GM10248 (cell line): Measurements from ENCODE around the gene UBE4A.

ENCODE experiments used
- CTCF ChIA-PET: fragments of 300-600 bp; sonication (Branson Sonifier 250); formaldehyde crosslinking; extraction: SDS; loops from one replicate; lab custom pipeline; 2021; ENCODE audit warnings: antibody characterized with exemption; lab: Yijun Ruan, JAX
- POLR2A ChIA-PET: fragments of 350-650 bp; sonication (Branson Sonifier 250); formaldehyde crosslinking; extraction: SDS; loops from one replicate; lab custom pipeline; 2020; ENCODE audit warnings: antibody characterized with exemption; lab: Yijun Ruan, JAX
- DNase-seq: peaks from one replicate; pipeline ENCODE4 v3.0.0; 2012; ENCODE audit errors: extremely low spot score
- CTCF ChIP-seq: IDR thresholded peaks from 2 replicates; pipeline ENCODE4 v1.5.1; 2012; ENCODE audit warnings: mild to moderate bottlenecking, low read depth; ENCODE audit errors: extremely low read depth, missing control alignments, control extremely low read depth

The UBE4A gene

GRCh38 chr11:118322721-118323120, 36.7 kb upstream of the UBE4A start:
- ChIA-PET CTCF (interaction anchor here (0.6 kb wide), 1 partner anchor 27 kb away, joined by 3 read pairs; no protein-coding TSS in a partner anchor), POLR2A (no interaction called here)
- no peak for DNase-seq
- no peak for TF ChIP-seq CTCF

GRCh38 chr11:118325283-118325682, 34.1 kb upstream of the UBE4A start:
- no peak for TF ChIP-seq CTCF
- CTCF ChIA-PET: interaction anchor here (1.6 kb wide), 1 partner anchor 26 kb away, joined by 3 read pairs; no protein-coding TSS in a partner anchor
- no peak for DNase-seq
- POLR2A ChIA-PET: no interaction called here

GRCh38 chr11:118328745-118329144, 30.7 kb upstream of the UBE4A start:
- DNase-seq: no peak

GRCh38 chr11:118334745-118335144, 24.7 kb upstream of the UBE4A start:
- ChIA-PET POLR2A (no interaction called here), CTCF (no interaction called here)
- DNase-seq: no peak
- no peak for TF ChIP-seq CTCF

More at GRCh38 chr11:118328745-118329144, 30.7 kb upstream of the UBE4A start:
- ChIA-PET CTCF (no interaction called here), POLR2A (no interaction called here)
- TF ChIP-seq CTCF: no peak

GRCh38 chr11:118338637-118339061, 20.8 kb upstream of the UBE4A start:
- peak; percentile 68 for DNase-seq
- ChIA-PET POLR2A (no interaction called here), CTCF (interaction anchor here (1.3 to 1.8 kb wide), 5 partner anchors 10 to 140 kb away, joined by 3 to 7 read pairs (median 4); no protein-coding TSS in a partner anchor)
- TF ChIP-seq CTCF: no peak

- ChIA-PET CTCF (interaction anchor here (0.9 to 1.8 kb wide), 6 partner anchors 9 to 141 kb away, joined by 3 to 7 read pairs (median 4); partner anchors contain the start of gene UBE4A), POLR2A (no interaction called here)
- no peak for TF ChIP-seq CTCF
- no peak for DNase-seq
These were observed 20.0 kb upstream of the UBE4A start for GRCh38 chr11:118339281-118339961.
